OCI-LY3 (cell line): Measurements from ENCODE around the gene MAPKBP1.

Experiments used
- H2AFZ ChIP-seq: fragments of 200-600, 300-600 bp; shearing (Covaris generic); 2 replicates; pipeline ENCODE4 v1.6.0; 2014; ENCODE audit warnings: antibody characterized with exemption, low read depth, low read length
- H3K27ac ChIP-seq: fragments of 200-600, 300-600 bp; sonication (generic); 2 replicates; pipeline ENCODE4 v1.5.1; 2014; ENCODE audit warnings: mild to moderate bottlenecking, low read length, moderate library complexity, mixed read lengths
- H3K27me3 ChIP-seq: fragments of 200-600, 300-600 bp; sonication (generic); 2 replicates; pipeline ENCODE4 v1.6.1; 2014; ENCODE audit warnings: low read depth, low read length, mixed read lengths
- H3K36me3 ChIP-seq: fragments of 200-600, 300-600 bp; sonication (generic); replicated peaks from 2 replicates; pipeline ENCODE3; 2014; ENCODE audit warnings: low read depth, low read length, mixed read lengths
- H3K4me1 ChIP-seq: fragments of 300-600, 200-600 bp; sonication (generic); 2 replicates; pipeline ENCODE4 v1.6.1; 2014; ENCODE audit warnings: low read length, mixed read lengths
- H3K4me2 ChIP-seq: fragments of 200-600, 300-600 bp; sonication (generic); 2 replicates; pipeline ENCODE4 v1.6.1; 2014; ENCODE audit warnings: low read length, mixed read lengths
- H3K4me3 ChIP-seq: fragments of 300-600, 200-600 bp; sonication (generic); 2 replicates; pipeline ENCODE4 v1.5.1; 2014; ENCODE audit warnings: antibody characterized with exemption, mild to moderate bottlenecking, low read length, moderate library complexity
- H3K79me2 ChIP-seq: fragments of 300-600, 200-600 bp; shearing (Covaris generic); 2 replicates; pipeline ENCODE4 v1.6.1; 2014; ENCODE audit warnings: mild to moderate bottlenecking, low read length, mixed read lengths
- H3K9ac ChIP-seq: fragments of 300-600, 200-600 bp; shearing (Covaris generic); 2 replicates; pipeline ENCODE4 v1.6.0; 2014; ENCODE audit warnings: mild to moderate bottlenecking, low read length, moderate library complexity
- H3K9me3 ChIP-seq: fragments of 200-600, 300-600 bp; shearing (Covaris generic); 2 replicates; pipeline ENCODE4 v1.6.1; 2014; ENCODE audit warnings: low read length, mixed read lengths; ENCODE audit not compliant: insufficient read depth
- H4K20me1 ChIP-seq: fragments of 200-600, 300-600 bp; sonication (generic); 2 replicates; pipeline ENCODE4 v1.6.1; 2016; ENCODE audit warnings: low read length, mixed read lengths; ENCODE audit not compliant: insufficient read depth
- EZH2phosphoT487 ChIP-seq: fragments of 200-600 bp; shearing (Covaris generic); IDR thresholded peaks from 2 replicates; pipeline ENCODE4 v1.6.1; 2018; ENCODE audit warnings: antibody characterized with exemption, mixed run types, low read depth
- TF ChIP-seq, protein P1 (sequence below): fragments of 200-600, 300-600 bp; sonication (generic); IDR thresholded peaks from 2 replicates; pipeline ENCODE4 v1.5.1; 2014; ENCODE audit warnings: antibody characterized with exemption, low read length, low read depth

Gene MAPKBP1

DNA sequence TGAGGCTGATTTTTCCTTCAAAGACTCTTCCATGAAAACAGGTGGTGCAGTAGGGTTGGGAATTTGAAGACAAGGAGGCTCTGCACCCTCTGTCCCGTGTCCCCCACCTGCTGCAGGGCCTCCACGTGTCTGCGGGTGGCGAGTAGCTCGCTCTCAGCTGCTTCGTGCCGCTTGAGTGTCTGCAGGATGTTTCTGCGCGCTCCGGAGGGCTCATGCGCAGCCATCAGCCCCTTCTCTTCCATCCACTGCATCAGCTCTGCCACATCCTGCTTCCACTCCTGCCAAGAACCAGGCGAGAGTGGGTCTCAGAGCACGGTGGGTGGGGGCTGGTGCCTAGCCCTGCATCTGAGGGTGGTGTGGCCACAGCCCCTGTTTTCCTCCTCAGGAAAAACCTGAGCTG lies 101.7 kb downstream of the MAPKBP1 start:
- Histone ChIP-seq H3K9me3 (no peaks in the 10 kb centered on the region), H3K9ac (no peak overlapping the region), H3K79me2 (no peaks in the 10 kb centered on the region), H3K27me3 (peaks cover 10% of the 10 kb centered on the region; the same call in 1 of the 2 replicates), H3K4me1 (no peaks in the 10 kb centered on the region), H3K27ac (no peak overlapping the region), H3K36me3 (no peaks in the 10 kb centered on the region), H2AFZ (no peak overlapping the region), H3K4me2 (no peak overlapping the region), H4K20me1 (no peaks in the 10 kb centered on the region), H3K4me3 (no peak overlapping the region)
- TF ChIP-seq, protein P1, sequence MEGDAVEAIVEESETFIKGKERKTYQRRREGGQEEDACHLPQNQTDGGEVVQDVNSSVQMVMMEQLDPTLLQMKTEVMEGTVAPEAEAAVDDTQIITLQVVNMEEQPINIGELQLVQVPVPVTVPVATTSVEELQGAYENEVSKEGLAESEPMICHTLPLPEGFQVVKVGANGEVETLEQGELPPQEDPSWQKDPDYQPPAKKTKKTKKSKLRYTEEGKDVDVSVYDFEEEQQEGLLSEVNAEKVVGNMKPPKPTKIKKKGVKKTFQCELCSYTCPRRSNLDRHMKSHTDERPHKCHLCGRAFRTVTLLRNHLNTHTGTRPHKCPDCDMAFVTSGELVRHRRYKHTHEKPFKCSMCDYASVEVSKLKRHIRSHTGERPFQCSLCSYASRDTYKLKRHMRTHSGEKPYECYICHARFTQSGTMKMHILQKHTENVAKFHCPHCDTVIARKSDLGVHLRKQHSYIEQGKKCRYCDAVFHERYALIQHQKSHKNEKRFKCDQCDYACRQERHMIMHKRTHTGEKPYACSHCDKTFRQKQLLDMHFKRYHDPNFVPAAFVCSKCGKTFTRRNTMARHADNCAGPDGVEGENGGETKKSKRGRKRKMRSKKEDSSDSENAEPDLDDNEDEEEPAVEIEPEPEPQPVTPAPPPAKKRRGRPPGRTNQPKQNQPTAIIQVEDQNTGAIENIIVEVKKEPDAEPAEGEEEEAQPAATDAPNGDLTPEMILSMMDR = no peak
- TF ChIP-seq EZH2phosphoT487 = no peak

DNA sequence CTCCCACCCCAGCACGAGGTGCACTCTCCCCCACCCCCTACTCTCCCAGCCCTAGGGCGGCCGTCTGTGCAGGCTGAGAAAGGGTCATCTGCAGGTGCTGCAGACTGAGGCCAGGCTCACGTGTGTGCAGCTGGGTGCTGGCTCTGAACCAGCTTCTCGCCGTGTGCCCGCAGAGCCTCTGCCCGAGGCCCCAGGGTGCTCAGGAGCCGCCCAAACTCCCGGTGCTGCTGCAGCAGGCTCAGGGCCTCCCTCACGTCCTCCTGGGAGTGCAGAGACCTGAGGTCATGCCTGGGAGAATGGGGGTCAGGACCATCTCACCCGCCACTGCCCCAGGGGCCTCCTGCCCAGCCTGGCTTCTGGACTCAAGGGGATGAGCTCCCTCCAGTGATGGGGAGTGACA lies 102.4 kb downstream of the MAPKBP1 start:
- no peak overlapping the region for H2AFZ ChIP-seq
- TF ChIP-seq EZH2phosphoT487 = no peak
- TF ChIP-seq, protein P1 = no peak
- no peaks in the 10 kb centered on the region for H3K4me1 ChIP-seq
- peaks cover 10% of the 10 kb centered on the region; the same call in 1 of the 2 replicates for H3K27me3 ChIP-seq
- no peak overlapping the region for H3K27ac ChIP-seq
- H3K36me3 ChIP-seq = no peaks in the 10 kb centered on the region
- H4K20me1 ChIP-seq = no peaks in the 10 kb centered on the region
- H3K79me2 ChIP-seq = no peaks in the 10 kb centered on the region
- no peak overlapping the region for H3K4me2 ChIP-seq
- no peaks in the 10 kb centered on the region for H3K9me3 ChIP-seq
- H3K9ac ChIP-seq = no peak overlapping the region
- no peak overlapping the region for H3K4me3 ChIP-seq
